GM18519 (cell line): ENCODE data around the gene AP3B1.
"Not testable (repeated sequence)": the region's sequence is repeated elsewhere in the genome, so short reads cannot be mapped to it uniquely, and the experiment has no call there.

Experiments used
- ATAC-seq: cut with Tn5 transposase; IDR thresholded peaks from one replicate; pipeline ENCODE4 v1.9.1; 2021; ENCODE audit warnings: mild to moderate bottlenecking, moderate library complexity; ENCODE audit not compliant: unreplicated experiment, low FRiP score

AP3B1 gene

GRCh38 chr5:78078858-78079257, 215.6 kb downstream of the AP3B1 start:
- no peak for ATAC-seq

GRCh38 chr5:78077369-78078068, 217.0 kb downstream of the AP3B1 start:
- no peak for ATAC-seq

GRCh38 chr5:78076351-78076750, 218.1 kb downstream of the AP3B1 start:
- ATAC-seq: no peak

- ATAC-seq: no peak
Observed at GRCh38 chr5:78075301-78075700, 219.2 kb downstream of the AP3B1 start.

- not testable (repeated sequence) for ATAC-seq
Observed at GRCh38 chr5:78070691-78071090, 223.8 kb downstream of the AP3B1 start.

GRCh38 chr5:78067581-78067980, 226.9 kb downstream of the AP3B1 start:
- not testable (repeated sequence) for ATAC-seq

- ATAC-seq: not testable (repeated sequence)
Observed at GRCh38 chr5:78066722-78067121, 227.8 kb downstream of the AP3B1 start.

- ATAC-seq: no peak
Observed at GRCh38 chr5:78065663-78066062, 228.8 kb downstream of the AP3B1 start.

- no peak for ATAC-seq
Observed at GRCh38 chr5:78064941-78065472, 229.5 kb downstream of the AP3B1 start.

- no peak for ATAC-seq
Observed at GRCh38 chr5:78063495-78063894, 231.0 kb downstream of the AP3B1 start.

GRCh38 chr5:78062645-78063044, 231.9 kb downstream of the AP3B1 start:
- ATAC-seq: no peak

- ATAC-seq: no peak
Observed at GRCh38 chr5:78060421-78060820, 234.1 kb downstream of the AP3B1 start.

GRCh38 chr5:78058625-78059024, 235.9 kb downstream of the AP3B1 start:
- ATAC-seq: no peak

- ATAC-seq: no peak
Observed at GRCh38 chr5:78056901-78057514, 237.5 kb downstream of the AP3B1 start.

GRCh38 chr5:78056053-78056452, 238.4 kb downstream of the AP3B1 start:
- no peak for ATAC-seq

- ATAC-seq: no peak
Observed at GRCh38 chr5:78050888-78051287, 243.6 kb downstream of the AP3B1 start.

GRCh38 chr5:78046823-78047222, 247.7 kb downstream of the AP3B1 start:
- ATAC-seq: not testable (repeated sequence)

GRCh38 chr5:78046006-78046405, 248.5 kb downstream of the AP3B1 start:
- ATAC-seq: no peak

GRCh38 chr5:78041805-78042204, 252.7 kb downstream of the AP3B1 start:
- no peak for ATAC-seq

GRCh38 chr5:78025540-78025939, 269.0 kb downstream of the AP3B1 start:
- no peak for ATAC-seq

- no peak for ATAC-seq
Observed at GRCh38 chr5:78019744-78020143, 274.8 kb downstream of the AP3B1 start.
